Raji (cell line): ENCODE data around the gene BABAM1.

Source experiments
- POLR2A ChIP-seq: IDR thresholded peaks from 2 replicates; pipeline ENCODE4 v1.6.1; 2011; ENCODE audit warnings: low read depth, low read length, control low read depth; ENCODE audit not compliant: insufficient read depth

Gene BABAM1

GRCh38 chr19:17240062-17240752 is 27.0 kb upstream of the BABAM1 start:
- no peak for TF ChIP-seq POLR2A

- no peak for TF ChIP-seq POLR2A
Measured at GRCh38 chr19:17240826-17241399, 26.3 kb upstream of the BABAM1 start.

GRCh38 chr19:17242431-17243208 is 24.6 kb upstream of the BABAM1 start:
- no peak for TF ChIP-seq POLR2A

GRCh38 chr19:17243211-17243829 is 23.9 kb upstream of the BABAM1 start:
- no peak for TF ChIP-seq POLR2A

GRCh38 chr19:17243830-17244617 is 23.2 kb upstream of the BABAM1 start:
- TF ChIP-seq POLR2A: no peak

- TF ChIP-seq POLR2A: no peak
Measured at GRCh38 chr19:17244618-17245534, 22.4 kb upstream of the BABAM1 start.

GRCh38 chr19:17245535-17245984 is 21.7 kb upstream of the BABAM1 start, which contains the start of gene NR2F6:
Gene NR2F6 (minus strand): TSS chr19:17245919. CDS start chr19:17245220, 699 bp downstream.
- no peak for TF ChIP-seq POLR2A

GRCh38 chr19:17246681-17247425 is 20.4 kb upstream of the BABAM1 start:
- TF ChIP-seq POLR2A: no peak

GRCh38 chr19:17248011-17248776 is 19.0 kb upstream of the BABAM1 start:
- TF ChIP-seq POLR2A: no peak

- no peak for TF ChIP-seq POLR2A
Measured at GRCh38 chr19:17249887-17250548, 17.2 kb upstream of the BABAM1 start.

GRCh38 chr19:17254636-17255035 is 12.6 kb upstream of the BABAM1 start:
- TF ChIP-seq POLR2A: no peak

GRCh38 chr19:17255150-17255621 is 12.1 kb upstream of the BABAM1 start:
- no peak for TF ChIP-seq POLR2A
